CD4-positive, alpha-beta memory T cell (primary cell): ENCODE data around the gene BMAL1. TPM values are rescaled to one million over a fixed set of nuclear protein-coding genes. Genes with fewer than 3 reads are reported as not detected.

Experiments used
- CTCF ChIA-PET: fragments of 350-600 bp; sonication (Branson Sonifier 250); formaldehyde crosslinking; loops from one replicate; lab custom pipeline; 2021; ENCODE audit warnings: inconsistent platforms; ENCODE audit not compliant: partially characterized antibody; lab: Charles Lee
- POLR2A ChIA-PET: fragments of 350-600 bp; sonication (Branson Sonifier 250); formaldehyde crosslinking; loops from one replicate; lab custom pipeline; 2021; ENCODE audit not compliant: partially characterized antibody; lab: Charles Lee
- DNase-seq, 5 donors: peaks; one replicate each; pipeline versions ENCODE4 v3.0.0 to v3.0.0-alpha.2; 2020 to 2022; ENCODE audit warnings: mixed read lengths in 1 of 5
- H3K27ac ChIP-seq: one replicate; pipeline ENCODE4 v1.7.0; 2013; ENCODE audit warnings: low read depth, low read length
- H3K27me3 ChIP-seq: 2 replicates; pipeline ENCODE4 v1.7.0; 2013; ENCODE audit warnings: mild to moderate bottlenecking, low read length, moderate library complexity; ENCODE audit not compliant: insufficient read depth
- H3K36me3 ChIP-seq: 2 replicates; pipeline ENCODE4 v1.7.0; 2013; ENCODE audit warnings: mild to moderate bottlenecking, low read length, moderate library complexity; ENCODE audit not compliant: insufficient read depth
- H3K4me1 ChIP-seq: 2 replicates; pipeline ENCODE4 v1.7.0; 2013; ENCODE audit warnings: mild to moderate bottlenecking, low read length, moderate library complexity; ENCODE audit not compliant: insufficient read depth
- H3K4me3 ChIP-seq, 2 donors: one replicate each; pipeline ENCODE4 v1.7.0; 2013; ENCODE audit warnings: low read length in 2 of 2, mild to moderate bottlenecking in 1 of 2
- H3K9me3 ChIP-seq, 2 donors: one replicate each; pipeline ENCODE4 v1.7.0; 2013; ENCODE audit warnings: low read length in 2 of 2, control low read depth in 1 of 2; ENCODE audit not compliant: control insufficient read depth in 1 of 2
- H3K27ac Mint-ChIP-seq, 7 donors: one replicate each; pipeline ENCODE4 v1.8.0; 2020 to 2021; ENCODE audit warnings: mixed read lengths in 7 of 7, mild to moderate bottlenecking in 6 of 7, inconsistent platforms in 3 of 7, moderate library complexity in 3 of 7
- H3K27me3 Mint-ChIP-seq, 2 donors: one replicate each; pipeline ENCODE4 v1.8.0; 2020 to 2021; ENCODE audit warnings: mixed read lengths in 2 of 2
- H3K36me3 Mint-ChIP-seq, 2 donors: one replicate each; pipeline ENCODE4 v1.8.0; 2020 to 2021; ENCODE audit warnings: mixed read lengths in 2 of 2, inconsistent platforms in 1 of 2, mild to moderate bottlenecking in 1 of 2
- H3K4me1 Mint-ChIP-seq, 4 donors: one replicate each; pipeline ENCODE4 v1.8.0; 2020 to 2021; ENCODE audit warnings: mixed read lengths in 4 of 4, mild to moderate bottlenecking in 1 of 4
- H3K4me3 Mint-ChIP-seq, 8 donors: one replicate each; pipeline ENCODE4 v1.8.0; 2020 to 2021; ENCODE audit warnings: mixed read lengths in 8 of 8, mild to moderate bottlenecking in 7 of 8, moderate library complexity in 6 of 8, inconsistent platforms in 3 of 8
- H3K9me3 Mint-ChIP-seq, 8 donors: one replicate each; pipeline ENCODE4 v1.8.0; 2020 to 2021; ENCODE audit warnings: mixed read lengths in 8 of 8, mild to moderate bottlenecking in 5 of 8, inconsistent platforms in 3 of 8, moderate library complexity in 1 of 8
- intact Hi-C: fragments of 100-400 bp; cut with micrococcal nuclease; formaldehyde crosslinking; loops from one replicate; pipeline ENCODE4 v1.15.1; 2023
- polyA plus RNA-seq, 2 donors: library from polyadenylated mRNA; unstranded; fragments of 300-500 nt; fragmentation: Illumina TruSeq; gene quantifications; one replicate each; pipeline ENCODE4 v1.2.3, GENCODE V29; 2021
- total RNA-seq, 2 experiments: library from RNA; stranded (reverse); gene quantifications; one replicate each; pipeline ENCODE4 v1.2.3, GENCODE V29; 2021

BMAL1 gene
- total and polyA plus RNA-seq, 4 experiments from 2014 or later, result 18.8 to 112 (median 69.9) TPM

GRCh38 chr11:13287681-13288080 lies 10.1 kb downstream of the BMAL1 start:
- peak overlapping the region in 4 of 7 donors; percentile 11 to 77 (median 45) for H3K27ac Mint-ChIP-seq
- Histone ChIP-seq H3K36me3 (no peaks in the 10 kb centered on the region), H3K27me3 (no peaks in the 10 kb centered on the region), H3K27ac (no peak overlapping the region), H3K4me3 (no peak overlapping the region), H3K4me1 (peaks cover 75% of the 10 kb centered on the region), H3K9me3 (no peaks in the 10 kb centered on the region)
- no peaks in the 10 kb centered on the region for H3K27me3 Mint-ChIP-seq
- no peaks in the 10 kb centered on the region for H3K9me3 Mint-ChIP-seq
- intact Hi-C loops, result no loop called here
- DNase-seq, result no peak
- POLR2A ChIA-PET, result interaction anchor here (1.6 kb wide), 1 partner anchor 9 kb away, joined by 7 read pairs; no protein-coding TSS in a partner anchor
- CTCF ChIA-PET, result interaction anchor here (0.8 to 1.4 kb wide), 3 partner anchors 8 to 49 kb away, joined by 3 to 4 read pairs (median 4); no protein-coding TSS in a partner anchor
- H3K4me1 Mint-ChIP-seq, result peaks cover 62 to 98% (median 82%) of the 10 kb centered on the region in 4 donors
- peak overlapping the region in 5 of 8 donors; percentile 4 to 67 (median 32) for H3K4me3 Mint-ChIP-seq
- peaks cover 0 to 10% of the 10 kb centered on the region in 2 donors for H3K36me3 Mint-ChIP-seq

- Histone ChIP-seq H3K27ac (no peak overlapping the region), H3K36me3 (no peaks in the 10 kb centered on the region), H3K4me1 (peaks cover 75% of the 10 kb centered on the region), H3K4me3 (no peak overlapping the region), H3K9me3 (no peaks in the 10 kb centered on the region), H3K27me3 (no peaks in the 10 kb centered on the region)
- Mint-ChIP-seq H3K9me3 (no peaks in the 10 kb centered on the region), H3K4me3 (peak overlapping the region in 4 of 8 donors; percentile 6 to 63 (median 32)), H3K4me1 (peaks cover 62 to 98% (median 77%) of the 10 kb centered on the region in 4 donors), H3K27me3 (no peaks in the 10 kb centered on the region), H3K36me3 (peaks cover 0 to 10% of the 10 kb centered on the region in 2 donors), H3K27ac (peak overlapping the region in 6 of 7 donors; percentile 11 to 77 (median 56))
- intact Hi-C loops, result no loop called here
- ChIA-PET POLR2A (no interaction called here), CTCF (no interaction called here)
- DNase-seq, result no peak
Observed at GRCh38 chr11:13288375-13289029, 10.9 kb downstream of the BMAL1 start.

- peak overlapping the region in 2 of 7 donors; percentile 19 to 64 for H3K27ac Mint-ChIP-seq
- intact Hi-C loops, result no loop called here
- H3K9me3 Mint-ChIP-seq, result no peaks in the 10 kb centered on the region
- H3K4me1 Mint-ChIP-seq, result peaks cover 65 to 98% (median 73%) of the 10 kb centered on the region in 4 donors
- Histone ChIP-seq H3K27ac (no peak overlapping the region), H3K36me3 (no peaks in the 10 kb centered on the region), H3K4me3 (no peak overlapping the region), H3K27me3 (no peaks in the 10 kb centered on the region), H3K9me3 (no peaks in the 10 kb centered on the region), H3K4me1 (peaks cover 77% of the 10 kb centered on the region)
- no peak for DNase-seq
- H3K36me3 Mint-ChIP-seq, result peaks cover 0 to 10% of the 10 kb centered on the region in 2 donors
- ChIA-PET CTCF (no interaction called here), POLR2A (no interaction called here)
- H3K27me3 Mint-ChIP-seq, result no peaks in the 10 kb centered on the region
- H3K4me3 Mint-ChIP-seq, result peak overlapping the region in 2 of 8 donors; percentile 31 to 44
Observed at GRCh38 chr11:13289081-13289480, 11.5 kb downstream of the BMAL1 start.

- H3K27ac Mint-ChIP-seq, result peak overlapping the region in 1 of 7 donors; percentile 63
- peaks cover 64 to 98% (median 67%) of the 10 kb centered on the region in 4 donors for H3K4me1 Mint-ChIP-seq
- intact Hi-C loops, result no loop called here
- Histone ChIP-seq H3K27ac (no peak overlapping the region), H3K36me3 (no peaks in the 10 kb centered on the region), H3K4me1 (peaks cover 78% of the 10 kb centered on the region), H3K9me3 (no peaks in the 10 kb centered on the region), H3K27me3 (no peaks in the 10 kb centered on the region), H3K4me3 (no peak overlapping the region)
- no peaks in the 10 kb centered on the region for H3K9me3 Mint-ChIP-seq
- CTCF ChIA-PET, result interaction anchor here (1.1 kb wide), 1 partner anchor 11 kb away, joined by 4 read pairs; no protein-coding TSS in a partner anchor
- no peak for DNase-seq
- POLR2A ChIA-PET, result interaction anchor here (1.5 kb wide), 1 partner anchor 12 kb away, joined by 5 read pairs; no protein-coding TSS in a partner anchor
- no peaks in the 10 kb centered on the region for H3K27me3 Mint-ChIP-seq
- H3K36me3 Mint-ChIP-seq, result peaks cover 0 to 10% of the 10 kb centered on the region in 2 donors
- H3K4me3 Mint-ChIP-seq, result peak overlapping the region in 5 of 8 donors; percentile 1 to 53 (median 5)
Observed at GRCh38 chr11:13290221-13290980, 12.8 kb downstream of the BMAL1 start.

GRCh38 chr11:13291361-13291760 lies 13.8 kb downstream of the BMAL1 start:
- POLR2A ChIA-PET, result interaction anchor here (1.5 kb wide), 1 partner anchor 13 kb away, joined by 5 read pairs; no protein-coding TSS in a partner anchor

GRCh38 chr11:13291800-13292199 lies 14.2 kb downstream of the BMAL1 start:
- Mint-ChIP-seq H3K27me3 (no peaks in the 10 kb centered on the region), H3K4me1 (peaks cover 53 to 98% (median 75%) of the 10 kb centered on the region in 4 donors), H3K36me3 (peaks cover 0 to 10% of the 10 kb centered on the region in 2 donors), H3K27ac (no peak overlapping the region), H3K9me3 (no peaks in the 10 kb centered on the region), H3K4me3 (no peak overlapping the region)
- H3K9me3 ChIP-seq, result no peaks in the 10 kb centered on the region
- ChIA-PET CTCF (interaction anchor here (1.4 kb wide), 1 partner anchor 37 kb away, joined by 4 read pairs; no protein-coding TSS in a partner anchor), POLR2A (no interaction called here)
- H3K4me1 ChIP-seq, result peaks cover 79% of the 10 kb centered on the region
- H3K27ac ChIP-seq, result no peak overlapping the region
- no peaks in the 10 kb centered on the region for H3K27me3 ChIP-seq
- intact Hi-C loops, result no loop called here
- no peak overlapping the region for H3K4me3 ChIP-seq
- H3K36me3 ChIP-seq, result no peaks in the 10 kb centered on the region
- no peak for DNase-seq

More at GRCh38 chr11:13291361-13291760, 13.8 kb downstream of the BMAL1 start:
- peak overlapping the region in 2 of 7 donors; percentile 12 to 68 for H3K27ac Mint-ChIP-seq
- H3K4me3 ChIP-seq, result no peak overlapping the region
- no peaks in the 10 kb centered on the region for H3K9me3 ChIP-seq
- DNase-seq, result no peak
- H3K4me3 Mint-ChIP-seq, result peak overlapping the region in 3 of 8 donors; percentile 2 to 41 (median 30)
- peaks cover 0 to 10% of the 10 kb centered on the region in 2 donors for H3K36me3 Mint-ChIP-seq
- H3K27me3 ChIP-seq, result no peaks in the 10 kb centered on the region
- peaks cover 56 to 98% (median 73%) of the 10 kb centered on the region in 4 donors for H3K4me1 Mint-ChIP-seq
- peaks cover 79% of the 10 kb centered on the region for H3K4me1 ChIP-seq
- H3K27ac ChIP-seq, result no peak overlapping the region
- no peaks in the 10 kb centered on the region for H3K27me3 Mint-ChIP-seq
- intact Hi-C loops, result no loop called here
- no peaks in the 10 kb centered on the region for H3K9me3 Mint-ChIP-seq
- no peaks in the 10 kb centered on the region for H3K36me3 ChIP-seq
- CTCF ChIA-PET, result interaction anchor here (1.1 to 1.4 kb wide), 2 partner anchors 12 to 37 kb away, joined by 4 read pairs; no protein-coding TSS in a partner anchor
